Measurements from ENCODE around the gene DPYSL3. TPM values are rescaled to one million over a fixed set of nuclear protein-coding genes. Genes with fewer than 3 reads are reported as not detected.

Gene DPYSL3
- total and polyA plus RNA-seq, 4 donors: 0.35 to 3.6 (median 1.7) TPM

GRCh38 chr5:147509041-147509709, 693 bp downstream of the DPYSL3 start:
- WGBS: 3% methylated on average over 50 of the region's 50 CpGs
- no peak overlapping the region for H3K9ac ChIP-seq (ENCODE audit: low read depth in 1 of 2, low read length in 2 of 2)
- peak overlapping the region in 1 of 2 donors; percentile 32 for H3K27ac ChIP-seq (ENCODE audit: low read depth in 1 of 2, low read length in 2 of 2)
- H3K27me3 ChIP-seq (ENCODE audit: control insufficient read depth in 4 of 4, insufficient read depth in 4 of 4, low read length in 3 of 4): peaks cover 0 to 6% (median 1%) of the 10 kb centered on the region in 4 donors
- peaks cover 0 to 5% (median 0%) of the 10 kb centered on the region in 4 donors for H3K9me3 ChIP-seq (ENCODE audit: control insufficient read depth in 4 of 4, low read length in 3 of 4)
- TF ChIP-seq SP1 (IDR thresholded peaks at IDR 0.05) (no peak), FOXA1 (IDR thresholded peaks at IDR 0.05) (no peak), HNF4G (IDR thresholded peaks at IDR 0.05) (no peak), EGR1 (IDR thresholded peaks at IDR 0.05; ENCODE audit: low read depth in 2 of 2) (no peak), MAX (IDR thresholded peaks at IDR 0.05) (no peak), YY1 (IDR thresholded peaks at IDR 0.05) (no peak), JUND (IDR thresholded peaks at IDR 0.05) (no peak), FOXA2 (IDR thresholded peaks at IDR 0.05) (no peak), RAD21 (IDR thresholded peaks at IDR 0.05) (no peak), HNF4A (conservative IDR thresholded peaks at IDR 0.05) (no peak), CTCF (IDR thresholded peaks at IDR 0.05; ENCODE audit: low read depth, low read length, missing input control) (no peak), GABPA (IDR thresholded peaks at IDR 0.05 in 1 of 2, conservative IDR thresholded peaks at IDR 0.05 in 1 of 2) (no peak)
- TF ChIP-seq, protein P1, sequence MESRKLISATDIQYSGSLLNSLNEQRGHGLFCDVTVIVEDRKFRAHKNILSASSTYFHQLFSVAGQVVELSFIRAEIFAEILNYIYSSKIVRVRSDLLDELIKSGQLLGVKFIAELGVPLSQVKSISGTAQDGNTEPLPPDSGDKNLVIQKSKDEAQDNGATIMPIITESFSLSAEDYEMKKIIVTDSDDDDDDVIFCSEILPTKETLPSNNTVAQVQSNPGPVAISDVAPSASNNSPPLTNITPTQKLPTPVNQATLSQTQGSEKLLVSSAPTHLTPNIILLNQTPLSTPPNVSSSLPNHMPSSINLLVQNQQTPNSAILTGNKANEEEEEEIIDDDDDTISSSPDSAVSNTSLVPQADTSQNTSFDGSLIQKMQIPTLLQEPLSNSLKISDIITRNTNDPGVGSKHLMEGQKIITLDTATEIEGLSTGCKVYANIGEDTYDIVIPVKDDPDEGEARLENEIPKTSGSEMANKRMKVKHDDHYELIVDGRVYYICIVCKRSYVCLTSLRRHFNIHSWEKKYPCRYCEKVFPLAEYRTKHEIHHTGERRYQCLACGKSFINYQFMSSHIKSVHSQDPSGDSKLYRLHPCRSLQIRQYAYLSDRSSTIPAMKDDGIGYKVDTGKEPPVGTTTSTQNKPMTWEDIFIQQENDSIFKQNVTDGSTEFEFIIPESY (IDR thresholded peaks at IDR 0.05): no peak
- TF ChIP-seq, protein P2, sequence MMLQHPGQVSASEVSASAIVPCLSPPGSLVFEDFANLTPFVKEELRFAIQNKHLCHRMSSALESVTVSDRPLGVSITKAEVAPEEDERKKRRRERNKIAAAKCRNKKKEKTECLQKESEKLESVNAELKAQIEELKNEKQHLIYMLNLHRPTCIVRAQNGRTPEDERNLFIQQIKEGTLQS (IDR thresholded peaks at IDR 0.05): no peak
- H3K4me3 ChIP-seq (ENCODE audit: low read depth in 1 of 3, low read length in 3 of 3): peak overlapping the region; percentile 21 to 49 (median 32)
- H3K4me1 ChIP-seq (ENCODE audit: control insufficient read depth in 4 of 4, insufficient read depth in 4 of 4, low read length in 3 of 4): peaks cover 4 to 13% (median 7%) of the 10 kb centered on the region in 4 donors
- no peak for DNase-seq (ENCODE audit: low spot score)
- no peaks in the 10 kb centered on the region for H3K36me3 ChIP-seq (ENCODE audit: control insufficient read depth in 4 of 4, insufficient read depth in 3 of 4, low read depth in 1 of 4, low read length in 3 of 4)

GRCh38 chr5:147508711-147509040, 1.2 kb downstream of the DPYSL3 start:
- DNase-seq (ENCODE audit: low spot score): no peak
- no peak overlapping the region for H3K27ac ChIP-seq (ENCODE audit: low read depth in 1 of 2, low read length in 2 of 2)
- 35% methylated on average over 7 of the region's 7 CpGs for WGBS
- no peak for TF ChIP-seq TAF1 (conservative IDR thresholded peaks at IDR 0.05)
- TF ChIP-seq GABPA (IDR thresholded peaks at IDR 0.05 in 1 of 2, conservative IDR thresholded peaks at IDR 0.05 in 1 of 2): no peak
- TF ChIP-seq NR2F2 (IDR thresholded peaks at IDR 0.05): no peak
- TF ChIP-seq RXRA (IDR thresholded peaks at IDR 0.05): no peak
- no peak for TF ChIP-seq YY1 (IDR thresholded peaks at IDR 0.05)
- no peak for TF ChIP-seq MAX (IDR thresholded peaks at IDR 0.05)
- no peak for TF ChIP-seq EGR1 (IDR thresholded peaks at IDR 0.05; ENCODE audit: low read depth in 2 of 2)
- TF ChIP-seq SP1 (IDR thresholded peaks at IDR 0.05): no peak
- TF ChIP-seq, protein P2 (IDR thresholded peaks at IDR 0.05): no peak
- no peak for TF ChIP-seq HNF4A (conservative IDR thresholded peaks at IDR 0.05)
- no peak for TF ChIP-seq HNF4G (IDR thresholded peaks at IDR 0.05)
- peaks cover 0 to 6% (median 1%) of the 10 kb centered on the region in 4 donors for H3K27me3 ChIP-seq (ENCODE audit: control insufficient read depth in 4 of 4, insufficient read depth in 4 of 4, low read length in 3 of 4)
- H3K4me1 ChIP-seq (ENCODE audit: control insufficient read depth in 4 of 4, insufficient read depth in 4 of 4, low read length in 3 of 4): peaks cover 4 to 13% (median 7%) of the 10 kb centered on the region in 4 donors
- H3K4me3 ChIP-seq (ENCODE audit: low read depth in 1 of 3, low read length in 3 of 3): peak overlapping the region in 2 of 3 donors; percentile 20 to 21
- peaks cover 0 to 5% (median 0%) of the 10 kb centered on the region in 4 donors for H3K9me3 ChIP-seq (ENCODE audit: control insufficient read depth in 4 of 4, low read length in 3 of 4)
- H3K36me3 ChIP-seq (ENCODE audit: control insufficient read depth in 4 of 4, insufficient read depth in 3 of 4, low read depth in 1 of 4, low read length in 3 of 4): no peaks in the 10 kb centered on the region
- H3K9ac ChIP-seq (ENCODE audit: low read depth in 1 of 2, low read length in 2 of 2): no peak overlapping the region

All from liver (tissue), 9 donors.